Measurements from ENCODE around the gene MTURN. TPM values are rescaled to one million over a fixed set of nuclear protein-coding genes. Genes with fewer than 3 reads are reported as not detected.

Gene MTURN
- total and polyA plus RNA-seq, 2 donors (not counting 3 experiments of a cell fraction or from before 2014, with no cell fraction given) = 4.9 to 6.6 TPM

GRCh38 chr7:30155481-30155880 is 20.7 kb downstream of the MTURN start:
- ChIA-PET POLR2A (no interaction called here), CTCF (interaction anchor here (0.7 kb wide), 1 partner anchor 9 kb away, joined by 3 read pairs; no protein-coding TSS in a partner anchor)
- H3K27me3 ChIP-seq (ENCODE audit: control insufficient read depth in 2 of 2, insufficient read depth in 2 of 2, low read length in 2 of 2) = no peaks in the 10 kb centered on the region
- H3K4me1 ChIP-seq (ENCODE audit: control insufficient read depth, extremely low read depth, insufficient read depth, low read length) = no peaks in the 10 kb centered on the region
- H3K9me1 ChIP-seq (replicated peaks; ENCODE audit: control insufficient read depth, extremely low read depth, insufficient read depth, low read length) = no peaks in the 10 kb centered on the region
- no peaks in the 10 kb centered on the region for H3K36me3 ChIP-seq (ENCODE audit: control insufficient read depth in 2 of 2, extremely low read depth in 1 of 2, insufficient read depth in 2 of 2, low read length in 2 of 2)
- H3K27ac ChIP-seq (ENCODE audit: insufficient read depth, low read depth, low read length) = no peak overlapping the region
- no peak overlapping the region for H3K4me3 ChIP-seq (replicated peaks in 1 of 3; ENCODE audit: insufficient read depth in 1 of 3, low read depth in 1 of 3, low read length in 3 of 3)
- dilution Hi-C loops (cut with MboI; ENCODE audit: extremely low pct_ligation_motif_present, low sequenced_read_pairs) = no loop called here
- DNase-seq (ENCODE audit: low read depth, low spot score) = no peak
- no peak overlapping the region for H2AFZ ChIP-seq (ENCODE audit: low read depth, low read length)
- H4K20me1 ChIP-seq (replicated peaks; ENCODE audit: control insufficient read depth, extremely low read depth, insufficient read depth, low read length) = no peaks in the 10 kb centered on the region
- no peak for FAIRE-seq
- intact Hi-C loops (cut with micrococcal nuclease) = no loop called here
- H3K9me3 ChIP-seq (replicated peaks; ENCODE audit: control insufficient read depth, insufficient read depth, low read length) = no peaks in the 10 kb centered on the region
- H3K79me2 ChIP-seq (ENCODE audit: control insufficient read depth, insufficient read depth, low read length) = no peaks in the 10 kb centered on the region
- no TSS peak for BruUV-seq (replicated peaks)
- no peak overlapping the region for H3K9ac ChIP-seq (replicated peaks; ENCODE audit: extremely low read depth, insufficient read depth, low read length)
- TF ChIP-seq POLR2A (IDR thresholded peaks at IDR 0.05; ENCODE audit: low read depth, low read length) (no peak), MYC (IDR thresholded peaks at IDR 0.05; ENCODE audit: low read depth, low read length) (no peak), JUN (IDR thresholded peaks at IDR 0.05; ENCODE audit: borderline replicate concordance, insufficient read depth, insufficient read length, low read depth) (no peak), FOS (IDR thresholded peaks at IDR 0.05; ENCODE audit: borderline replicate concordance, insufficient read depth, low read length) (no peak), POLR2AphosphoS5 (IDR thresholded peaks at IDR 0.05; ENCODE audit: insufficient read depth, low read depth, low read length) (no peak), GATA2 (IDR thresholded peaks at IDR 0.05; ENCODE audit: insufficient read depth, insufficient read length, low read depth, low read length) (no peak), MAX (IDR thresholded peaks at IDR 0.05; ENCODE audit: insufficient read depth, insufficient read length) (no peak), CTCF (IDR thresholded peaks at IDR 0.05; ENCODE audit: extremely low read depth in 1 of 2, insufficient read depth in 1 of 2, low read depth in 1 of 2, low read length in 2 of 2) (no peak), EZH2 (IDR thresholded peaks at IDR 0.05; ENCODE audit: borderline replicate concordance, low read depth, low read length, severe bottlenecking) (no peak)
- H3K4me2 ChIP-seq (ENCODE audit: insufficient read depth, low read length) = no peak overlapping the region

Measured in endothelial cell of umbilical vein (primary cell).